Mesodermal cell (in vitro differentiated cells): Measurements from ENCODE around the gene CTSL.
"Not testable (repeated sequence)": the region's sequence is repeated elsewhere in the genome, so short reads cannot be mapped to it uniquely, and the experiment has no call there.

Experiments used
- H3K27ac ChIP-seq: 2 replicates; pipeline ENCODE4 v1.7.0; 2013; ENCODE audit warnings: mild to moderate bottlenecking, low read depth, low read length, moderate library complexity; ENCODE audit not compliant: severe bottlenecking
- H3K36me3 ChIP-seq: 2 replicates; pipeline ENCODE4 v1.7.1; 2013; ENCODE audit warnings: mild to moderate bottlenecking, low read length, moderate library complexity; ENCODE audit not compliant: control insufficient read depth, insufficient read depth
- H3K4me1 ChIP-seq: one replicate; pipeline ENCODE4 v1.7.1; 2013; ENCODE audit warnings: mild to moderate bottlenecking, low read length; ENCODE audit not compliant: insufficient read depth, control insufficient read depth, poor library complexity, severe bottlenecking
- H3K4me3 ChIP-seq: 2 replicates; pipeline ENCODE4 v1.7.0; 2013; ENCODE audit warnings: low read length, control low read depth, mild to moderate bottlenecking; ENCODE audit not compliant: insufficient read depth, poor library complexity, severe bottlenecking; ENCODE audit errors: extremely low read depth
- H3K9me3 ChIP-seq: 2 replicates; pipeline ENCODE4 v1.7.1; 2013; ENCODE audit warnings: mild to moderate bottlenecking, low read length, moderate library complexity; ENCODE audit not compliant: control insufficient read depth
- WGBS, 2 experiments: methylation state at CpG; one replicate each; pipeline ENCODE4 v1.1.5; 2013; ENCODE audit warnings: missing lambda C conversion rate in 2 of 2; ENCODE audit not compliant: insufficient coverage in 2 of 2; 5-methylcytosine and 5-hydroxymethylcytosine counted together

Gene CTSL

GRCh38 chr9:87741891-87742290 lies 16.0 kb downstream of the CTSL start:
- Histone ChIP-seq H3K36me3 (no peaks in the 10 kb centered on the region), H3K4me1 (no peaks in the 10 kb centered on the region), H3K4me3 (no peak overlapping the region), H3K27ac (no peak overlapping the region), H3K9me3 (no peaks in the 10 kb centered on the region)
- 86 to 89% methylated on average over 4 of the region's 5 CpGs for WGBS, 2 experiments

DNA sequence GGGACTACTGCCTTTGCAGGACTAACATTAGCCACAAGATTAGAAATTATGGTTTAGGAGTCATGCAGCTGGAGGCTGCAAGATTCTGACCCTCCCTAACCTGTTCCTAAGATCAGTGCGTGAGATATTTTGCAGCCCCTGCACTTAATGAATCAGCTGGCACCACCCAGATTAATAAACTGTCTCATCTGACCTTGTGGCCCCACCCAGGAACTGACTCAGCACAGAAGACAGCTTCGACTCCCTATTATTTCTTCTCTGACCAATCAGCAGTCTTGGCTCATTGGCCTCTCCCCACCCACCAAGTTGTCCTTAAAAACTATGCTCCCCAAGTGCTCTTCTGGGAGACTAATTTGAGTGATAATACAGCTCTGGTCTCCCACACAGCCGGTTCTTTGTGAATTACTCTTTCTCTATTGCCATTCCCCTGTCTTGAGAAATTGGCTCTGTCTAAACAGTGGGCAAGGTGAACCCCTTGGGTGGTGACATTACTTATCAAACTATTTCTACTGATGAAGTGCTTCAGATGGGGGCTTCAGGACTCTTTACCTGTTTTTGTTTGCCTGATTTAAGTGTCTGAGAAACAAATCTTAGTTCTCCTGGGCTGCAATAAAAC lies 17.0 kb downstream of the CTSL start:
- H3K36me3 ChIP-seq = no peaks in the 10 kb centered on the region
- H3K4me1 ChIP-seq = no peaks in the 10 kb centered on the region
- 81 to 86% methylated on average over 2 to 3 of the region's 3 CpGs for WGBS, 2 experiments
- no peaks in the 10 kb centered on the region for H3K9me3 ChIP-seq
- H3K27ac ChIP-seq = no peak overlapping the region
- H3K4me3 ChIP-seq = no peak overlapping the region

GRCh38 chr9:87744247-87744646 lies 18.3 kb downstream of the CTSL start:
- no CpG with 5 or more reads among the region's 7 CpGs for WGBS, 2 experiments

GRCh38 chr9:87746186-87746585 lies 20.3 kb downstream of the CTSL start:
- H3K9me3 ChIP-seq = no peaks in the 10 kb centered on the region
- no peaks in the 10 kb centered on the region for H3K4me1 ChIP-seq
- H3K27ac ChIP-seq = no peak overlapping the region
- WGBS, 2 experiments = 83 to 100% methylated on average over 1 of the region's 4 CpGs
- no peak overlapping the region for H3K4me3 ChIP-seq
- no peaks in the 10 kb centered on the region for H3K36me3 ChIP-seq

More at GRCh38 chr9:87744247-87744646, 18.3 kb downstream of the CTSL start:
- H3K9me3 ChIP-seq, H3K36me3 ChIP-seq, H3K4me1 ChIP-seq, H3K27ac ChIP-seq, H3K4me3 ChIP-seq: not testable (repeated sequence)

DNA sequence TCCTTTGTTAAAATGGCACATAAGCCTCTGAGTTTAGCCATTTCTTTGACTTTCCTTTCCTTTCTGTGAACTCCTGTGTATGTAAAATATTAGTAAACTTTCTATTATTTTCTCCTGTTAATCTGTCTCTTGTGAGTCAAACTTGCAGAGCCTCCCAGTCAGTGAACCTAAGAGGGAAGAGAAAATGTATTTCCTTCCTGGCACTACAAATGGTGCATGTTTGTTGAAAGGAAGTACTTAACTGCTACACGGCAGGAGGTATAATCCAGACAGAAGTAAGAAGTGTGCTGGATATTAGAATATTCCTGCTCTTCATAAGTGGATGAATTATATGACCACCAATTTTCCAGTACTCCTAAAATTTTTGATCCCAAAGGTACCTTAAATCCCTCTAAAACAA lies 23.0 kb downstream of the CTSL start:
- H3K4me3 ChIP-seq = no peak overlapping the region
- no peaks in the 10 kb centered on the region for H3K36me3 ChIP-seq
- H3K4me1 ChIP-seq = no peaks in the 10 kb centered on the region
- WGBS, 2 experiments = no CpG with 5 or more reads among the region's 1 CpG
- peaks cover 3% of the 10 kb centered on the region for H3K9me3 ChIP-seq
- H3K27ac ChIP-seq = no peak overlapping the region

DNA sequence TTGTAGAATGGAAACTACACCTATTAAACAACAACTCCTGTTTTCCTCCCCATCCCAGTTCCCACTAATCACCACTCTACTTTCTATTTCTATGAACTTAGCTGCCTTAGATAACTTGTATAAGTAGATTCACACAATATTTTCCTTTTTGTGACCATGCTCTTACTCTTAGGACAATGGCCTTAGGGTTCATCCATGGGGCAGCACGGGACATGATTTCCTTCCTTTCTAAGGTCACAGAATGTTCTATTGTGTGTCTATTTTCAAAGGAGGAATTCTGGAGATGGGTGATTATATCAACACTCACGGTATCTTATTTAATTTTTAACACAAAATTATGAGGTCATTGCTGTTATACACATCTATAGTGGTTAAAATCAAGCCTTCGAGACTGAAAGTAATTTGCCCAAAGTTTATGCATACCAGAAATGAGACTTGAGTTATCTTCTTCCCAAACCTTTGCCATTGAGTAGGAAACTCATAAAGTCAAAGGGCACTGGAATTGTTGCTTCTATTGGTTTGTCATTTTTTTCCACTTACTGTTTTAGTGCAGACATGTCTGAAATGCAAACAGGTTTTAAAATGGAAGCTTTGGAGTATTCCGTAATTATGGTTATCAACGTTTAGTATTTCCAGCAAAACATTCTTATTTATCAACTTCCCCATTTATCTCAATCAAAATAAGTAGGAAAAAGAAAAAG lies 23.6 kb downstream of the CTSL start:
- Histone ChIP-seq H3K27ac (no peak overlapping the region), H3K4me3 (no peak overlapping the region), H3K9me3 (peaks cover 7% of the 10 kb centered on the region), H3K4me1 (no peaks in the 10 kb centered on the region), H3K36me3 (no peaks in the 10 kb centered on the region)
- no CpG with 5 or more reads among the region's 5 CpGs for WGBS, 2 experiments

GRCh38 chr9:87750726-87751125 lies 24.8 kb downstream of the CTSL start:
- H3K4me1 ChIP-seq = no peaks in the 10 kb centered on the region
- H3K9me3 ChIP-seq = peaks cover 7% of the 10 kb centered on the region
- WGBS, 2 experiments = 73 to 86% methylated on average over 2 of the region's 2 CpGs
- H3K36me3 ChIP-seq = no peaks in the 10 kb centered on the region
- H3K4me3 ChIP-seq = no peak overlapping the region
- H3K27ac ChIP-seq = no peak overlapping the region

DNA sequence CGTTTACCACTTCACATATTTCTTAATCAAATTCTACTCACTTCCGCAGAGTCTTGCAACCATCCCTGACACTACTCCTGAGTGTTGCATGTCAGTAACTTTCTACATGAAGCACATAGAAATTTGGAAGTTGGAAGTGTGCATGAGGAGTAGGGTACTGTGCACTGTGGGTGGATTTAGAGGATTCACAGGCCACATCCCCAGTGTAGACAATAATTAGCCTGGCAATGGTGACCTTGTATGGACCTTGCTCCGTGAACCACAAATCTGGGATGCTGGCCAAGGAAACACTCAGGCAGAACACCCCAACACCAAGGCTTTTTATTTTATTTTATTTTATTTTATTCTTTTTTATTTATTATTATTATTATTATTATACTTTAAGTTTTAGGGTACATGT lies 25.5 kb downstream of the CTSL start:
- WGBS, 2 experiments = 83% methylated on average over 1 of the region's 3 CpGs; no CpG with 5 or more reads in 1 of the 2 experiments
- Histone ChIP-seq H3K4me3 (no peak overlapping the region), H3K4me1 (no peaks in the 10 kb centered on the region), H3K9me3 (peaks cover 7% of the 10 kb centered on the region), H3K36me3 (no peaks in the 10 kb centered on the region), H3K27ac (no peak overlapping the region)

DNA sequence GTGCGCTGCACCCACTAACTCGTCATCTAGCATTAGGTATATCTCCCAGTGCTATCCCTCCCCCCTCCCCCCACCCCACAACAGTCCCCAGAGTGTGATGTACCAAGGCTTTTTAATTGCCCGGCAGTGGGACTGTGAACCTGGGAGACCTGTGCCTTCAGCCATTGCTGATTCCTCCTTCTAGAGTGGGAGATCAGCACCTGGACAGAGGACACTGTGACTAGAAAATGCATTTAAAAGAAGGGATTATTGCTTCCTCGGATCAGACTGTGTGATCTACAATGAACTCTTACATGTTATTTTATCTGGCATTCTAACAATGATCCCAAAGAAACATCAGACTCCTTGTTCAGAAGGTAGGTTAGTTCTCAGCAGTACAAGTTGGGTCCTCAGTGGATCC lies 25.9 kb downstream of the CTSL start:
- WGBS, 2 experiments = 100% methylated on average over 1 of the region's 4 CpGs; no CpG with 5 or more reads in 1 of the 2 experiments
- H3K4me1 ChIP-seq = no peaks in the 10 kb centered on the region
- H3K36me3 ChIP-seq = no peaks in the 10 kb centered on the region
- no peak overlapping the region for H3K4me3 ChIP-seq
- H3K9me3 ChIP-seq = peaks cover 7% of the 10 kb centered on the region
- no peak overlapping the region for H3K27ac ChIP-seq

DNA sequence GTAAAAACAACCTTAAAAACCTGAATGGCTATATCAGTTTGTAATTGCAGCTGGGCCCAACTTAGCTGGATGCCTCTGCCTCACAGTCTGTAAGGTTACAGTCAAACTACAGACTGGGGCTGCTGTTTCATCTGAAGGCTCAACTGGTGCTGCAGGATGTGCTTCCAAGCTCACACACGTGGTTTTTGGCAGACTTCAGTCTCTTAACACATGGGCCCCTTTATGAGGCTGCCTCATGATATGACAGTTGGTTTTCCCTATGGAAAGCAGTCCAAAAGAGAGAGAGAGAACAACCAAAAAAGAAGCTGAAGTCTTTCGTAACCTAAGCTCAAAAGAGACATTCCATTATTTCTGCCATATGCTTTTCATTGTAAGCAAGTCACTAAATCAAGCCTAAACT lies 27.4 kb downstream of the CTSL start:
- no peak overlapping the region for H3K27ac ChIP-seq
- H3K9me3 ChIP-seq = peaks cover 7% of the 10 kb centered on the region
- no peaks in the 10 kb centered on the region for H3K4me1 ChIP-seq
- no peak overlapping the region for H3K4me3 ChIP-seq
- H3K36me3 ChIP-seq = no peaks in the 10 kb centered on the region
- 0 to 38% methylated on average over 1 of the region's 2 CpGs for WGBS, 2 experiments

GRCh38 chr9:87758330-87758729 lies 32.4 kb downstream of the CTSL start:
- not testable (repeated sequence) for H3K4me1 ChIP-seq, H3K4me3 ChIP-seq, H3K27ac ChIP-seq, H3K9me3 ChIP-seq, H3K36me3 ChIP-seq
- 88 to 100% methylated on average over 3 to 8 of the region's 24 CpGs for WGBS, 2 experiments
